H1 (cell line): ENCODE results near the gene ABCC2. TPM values are rescaled to one million over a fixed set of nuclear protein-coding genes. Genes with fewer than 3 reads are reported as not detected.

Source experiments
- SIN3A ChIP-seq, 2 experiments: IDR thresholded peaks in 1 of 2; conservative IDR thresholded peaks in 1 of 2; 2 replicates each; pipeline ENCODE4 v1.6.1; 2011 to 2012; ENCODE audit warnings: low read length in 2 of 2, improper control_type of control experiment in 1 of 2, low read depth in 1 of 2, mild to moderate bottlenecking in 1 of 2
- polyA plus RNA-seq, 7 experiments: library from polyadenylated mRNA; depleted of rRNA in 3 of 7; stranded (reverse) in 5 of 7; unstranded in 2 of 7; fragments of >200 nt in 5 of 7; fragments of 200-250 nt in 2 of 7; gene quantifications; 1 replicate in 5 of 7; 2 replicates in 1 of 7; 4 replicates in 1 of 7; pipeline versions ENCODE4 v1.2.1 to v1.2.3, GENCODE V29; 2011 to 2013; ENCODE audit warnings: missing spikeins in 2 of 7, mixed read lengths in 2 of 7
- total RNA-seq: library from RNA; stranded (reverse); fragmentation: NEBNext Ultra II Directional; extraction: Animal tissue kit (Norgen Biotek cat#: 25700); gene quantifications from 2 replicates; pipeline ENCODE4 v1.2.1, GENCODE V29; 2021
- TF ChIP-seq, protein P1 (sequence below): IDR thresholded peaks from 2 replicates; pipeline ENCODE4 v1.6.1; 2012; ENCODE audit warnings: inconsistent platforms
- TF ChIP-seq, protein P2 (sequence below): IDR thresholded peaks from 2 replicates; pipeline ENCODE4 v1.6.1; 2011; ENCODE audit warnings: low read depth, mild to moderate bottlenecking, low read length; ENCODE audit not compliant: insufficient read depth

Gene ABCC2
- total and polyA plus RNA-seq, 2 of the 8 experiments (the other 6 are each of a cell fraction or from before 2014, with no cell fraction given): 0.74 to 1.1 TPM

DNA sequence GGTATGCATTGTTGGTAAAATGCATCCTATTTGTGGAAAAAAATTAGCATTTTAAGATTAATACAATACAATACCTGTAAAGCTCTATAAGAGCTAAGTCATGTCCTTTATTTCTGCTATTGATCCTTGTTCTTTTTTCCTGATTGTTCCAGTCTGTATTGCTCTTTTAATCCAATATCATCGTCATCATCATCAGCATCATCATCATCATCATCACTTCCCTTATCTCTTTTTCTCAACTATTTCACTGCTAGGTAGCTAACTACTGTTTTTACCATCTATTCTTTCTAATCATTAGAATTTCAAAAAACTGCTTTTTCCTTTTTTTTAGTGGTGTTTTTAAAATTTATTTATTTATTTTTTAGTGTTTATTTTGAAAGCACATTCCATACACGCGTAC, 71.2 kb downstream of the ABCC2 start (continued):
- TF ChIP-seq, protein P1, sequence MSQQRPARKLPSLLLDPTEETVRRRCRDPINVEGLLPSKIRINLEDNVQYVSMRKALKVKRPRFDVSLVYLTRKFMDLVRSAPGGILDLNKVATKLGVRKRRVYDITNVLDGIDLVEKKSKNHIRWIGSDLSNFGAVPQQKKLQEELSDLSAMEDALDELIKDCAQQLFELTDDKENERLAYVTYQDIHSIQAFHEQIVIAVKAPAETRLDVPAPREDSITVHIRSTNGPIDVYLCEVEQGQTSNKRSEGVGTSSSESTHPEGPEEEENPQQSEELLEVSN: no peak
- TF ChIP-seq, protein P2, sequence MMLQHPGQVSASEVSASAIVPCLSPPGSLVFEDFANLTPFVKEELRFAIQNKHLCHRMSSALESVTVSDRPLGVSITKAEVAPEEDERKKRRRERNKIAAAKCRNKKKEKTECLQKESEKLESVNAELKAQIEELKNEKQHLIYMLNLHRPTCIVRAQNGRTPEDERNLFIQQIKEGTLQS: no peak
- TF ChIP-seq SIN3A (conservative IDR thresholded peaks at IDR 0.05 in 1 of 2, IDR thresholded peaks at IDR 0.05 in 1 of 2; ENCODE audit: low read depth in 1 of 2, low read length in 2 of 2): no peak
- TF ChIP-seq, all 59 proteins: peak for 0
